K562 (cell line): ENCODE data around the gene RSPH6A. TPM values are rescaled to one million over a fixed set of nuclear protein-coding genes. Genes with fewer than 3 reads are reported as not detected.

Experiments used
- CHD7 ChIP-seq: fragments of 200-600 bp; sonication (generic); IDR thresholded peaks from one replicate; pipeline ENCODE4 v1.6.1; 2012; ENCODE audit warnings: mild to moderate bottlenecking, low read depth, low read length, inconsistent platforms
- polyA plus RNA-seq, 8 experiments: library from polyadenylated mRNA; depleted of rRNA in 4 of 8; stranded (reverse) in 5 of 8; unstranded in 3 of 8; fragments of >200 nt; fragmentation: Nextera tagmentation in 2 of 8; fragmentation: Illumina TruSeq in 1 of 8; extraction: Ambion mirVana in 2 of 8; extraction: Trizol in 1 of 8; gene quantifications; 2 replicates each; pipeline versions ENCODE4 v1.2.1 to v1.2.3, GENCODE V29; 2011 to 2014; ENCODE audit warnings: inconsistent platforms in 1 of 8, missing spikeins in 1 of 8
- total RNA-seq, 7 experiments: library from RNA; depleted of rRNA in 6 of 7; stranded (reverse); fragments of >200 nt in 6 of 7; fragmentation: Illumina TruSeq in 2 of 7; extraction: Trizol in 2 of 7; gene quantifications; 2 replicates each; pipeline versions ENCODE4 v1.2.1 to v1.2.3, GENCODE V29; 2011 to 2021; ENCODE audit warnings: low replicate concordance in 1 of 7

The RSPH6A gene
- total and polyA plus RNA-seq, 9 of the 15 experiments (the other 6 are each of a cell fraction or from before 2014, with no cell fraction given) = 0.03 to 0.15 (median 0.07) TPM; not detected in 5

GRCh38 chr19:45804959-45805230 is 10.2 kb downstream of the RSPH6A start (continued):
- TF ChIP-seq CHD7 = no peak
- TF ChIP-seq, all 486 proteins: peak for 1
